Measurements from ENCODE around the gene DAAM1. TPM values are rescaled to one million over a fixed set of nuclear protein-coding genes. Genes with fewer than 3 reads are reported as not detected.

DAAM1 gene
- polyA plus RNA-seq, 3 donors = 3.2 to 6.3 (median 4.4) TPM

DNA sequence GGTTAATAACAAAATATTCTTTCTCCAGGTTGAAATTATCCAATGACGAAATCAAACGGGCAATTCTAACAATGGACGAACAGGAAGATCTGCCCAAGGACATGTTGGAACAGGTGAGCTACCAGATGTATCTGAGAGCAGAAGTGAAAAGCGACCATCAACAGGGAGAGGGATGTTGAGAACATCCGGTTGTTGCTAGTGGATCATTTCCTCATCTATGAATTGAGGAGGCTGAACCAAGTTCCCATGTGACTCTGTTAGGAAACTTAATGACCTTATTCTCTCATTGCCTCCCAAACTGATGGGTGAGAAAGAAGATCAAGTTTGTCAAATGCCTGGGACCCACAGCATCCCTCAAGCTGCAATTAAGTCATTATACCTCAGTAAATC is 159.0 kb downstream of the DAAM1 start:
- Mint-ChIP-seq H3K4me3 (no peak overlapping the region), H3K4me1 (peaks cover 5% of the 10 kb centered on the region), H3K9me3 (no peaks in the 10 kb centered on the region), H3K27ac (no peak overlapping the region), H3K27me3 (ENCODE audit: low read depth in 3 of 3) (peaks cover 0 to 5% (median 0%) of the 10 kb centered on the region in 3 donors), H3K36me3 (peaks cover 5 to 9% of the 10 kb centered on the region in 2 donors)
- peaks cover 5 to 10% of the 10 kb centered on the region in 2 donors for H3K4me1 ChIP-seq (ENCODE audit: control insufficient read depth in 1 of 2, insufficient read depth in 2 of 2, low read length in 2 of 2)
- no peak overlapping the region for H2AFZ ChIP-seq (ENCODE audit: insufficient read depth, low read depth, low read length, poor library complexity, severe bottlenecking)
- no peaks in the 10 kb centered on the region for H3K27me3 ChIP-seq (ENCODE audit: control insufficient read depth in 2 of 2, insufficient read depth in 2 of 2, low read length in 2 of 2)
- no peaks in the 10 kb centered on the region for H3K9me3 ChIP-seq (replicated peaks in 1 of 2; ENCODE audit: control insufficient read depth in 1 of 2, insufficient read depth in 1 of 2, low read length in 2 of 2)
- no peak overlapping the region for H3K27ac ChIP-seq (ENCODE audit: low read depth in 1 of 2, low read length in 2 of 2)
- no peaks in the 10 kb centered on the region for H3K79me2 ChIP-seq (ENCODE audit: insufficient read depth, low read length)
- no peak overlapping the region for H3K9ac ChIP-seq (ENCODE audit: insufficient read depth, low read length, poor library complexity, severe bottlenecking)
- H3K4me2 ChIP-seq (replicated peaks; ENCODE audit: extremely low read depth, low read length, poor library complexity, severe bottlenecking) = no peak overlapping the region
- WGBS (ENCODE audit: insufficient coverage) = 0% methylated on average over 2 of the region's 5 CpGs
- H3K36me3 ChIP-seq (replicated peaks in 1 of 2; ENCODE audit: control insufficient read depth in 1 of 2, insufficient read depth in 2 of 2, low read length in 2 of 2) = peaks cover 4 to 5% of the 10 kb centered on the region in 2 donors
- TF ChIP-seq CTCF (IDR thresholded peaks at IDR 0.05) = no peak
- H3K4me3 ChIP-seq (replicated peaks in 1 of 3; ENCODE audit: low read depth in 2 of 3, low read length in 3 of 3) = no peak overlapping the region
- intact Hi-C loops (cut with micrococcal nuclease) = no loop called here
- DNase-seq = peak in 2 of 3 donors; percentile 7 to 14
- no peaks in the 10 kb centered on the region for H4K20me1 ChIP-seq (ENCODE audit: insufficient read depth, low read length)

- peaks cover 5 to 10% of the 10 kb centered on the region in 2 donors for H3K36me3 Mint-ChIP-seq
- no peaks in the 10 kb centered on the region for H3K9me3 Mint-ChIP-seq
- peaks cover 0 to 5% (median 0%) of the 10 kb centered on the region in 3 donors for H3K27me3 Mint-ChIP-seq (ENCODE audit: low read depth in 3 of 3)
- Histone ChIP-seq H2AFZ (ENCODE audit: insufficient read depth, low read depth, low read length, poor library complexity, severe bottlenecking) (no peak overlapping the region), H3K36me3 (replicated peaks in 1 of 2; ENCODE audit: control insufficient read depth in 1 of 2, insufficient read depth in 2 of 2, low read length in 2 of 2) (peaks cover 4 to 5% of the 10 kb centered on the region in 2 donors), H3K9ac (ENCODE audit: insufficient read depth, low read length, poor library complexity, severe bottlenecking) (no peak overlapping the region), H3K4me3 (replicated peaks in 1 of 3; ENCODE audit: low read depth in 2 of 3, low read length in 3 of 3) (no peak overlapping the region), H4K20me1 (ENCODE audit: insufficient read depth, low read length) (no peaks in the 10 kb centered on the region), H3K4me1 (ENCODE audit: control insufficient read depth in 1 of 2, insufficient read depth in 2 of 2, low read length in 2 of 2) (peaks cover 5 to 10% of the 10 kb centered on the region in 2 donors), H3K4me2 (replicated peaks; ENCODE audit: extremely low read depth, low read length, poor library complexity, severe bottlenecking) (no peak overlapping the region), H3K79me2 (ENCODE audit: insufficient read depth, low read length) (no peaks in the 10 kb centered on the region), H3K9me3 (replicated peaks in 1 of 2; ENCODE audit: control insufficient read depth in 1 of 2, insufficient read depth in 1 of 2, low read length in 2 of 2) (no peaks in the 10 kb centered on the region), H3K27me3 (ENCODE audit: control insufficient read depth in 2 of 2, insufficient read depth in 2 of 2, low read length in 2 of 2) (no peaks in the 10 kb centered on the region), H3K27ac (ENCODE audit: low read depth in 1 of 2, low read length in 2 of 2) (no peak overlapping the region)
- WGBS (ENCODE audit: insufficient coverage) = no CpG with 5 or more reads among the region's 3 CpGs
- peaks cover 5% of the 10 kb centered on the region for H3K4me1 Mint-ChIP-seq
- no peak overlapping the region for H3K4me3 Mint-ChIP-seq
- no peak for TF ChIP-seq CTCF (IDR thresholded peaks at IDR 0.05)
- no peak overlapping the region for H3K27ac Mint-ChIP-seq
- no peak for DNase-seq
- intact Hi-C loops (cut with micrococcal nuclease) = no loop called here
Measured at GRCh38 chr14:59347915-59348314, 159.4 kb downstream of the DAAM1 start.
